Stimulated activated CD4-positive, alpha-beta T cell treated with anti-CD3 and anti-CD28 coated beads, Interleukin-4, amount 100 ng/mL, for 24 hours (primary cell): Measurements from ENCODE around the gene TASP1.
"Not testable (repeated sequence)": the region's sequence is repeated elsewhere in the genome, so short reads cannot be mapped to it uniquely, and the experiment has no call there.

Source experiments
- DNase-seq: peaks from one replicate; pipeline ENCODE4 v3.0.0-alpha.2; 2020

TASP1 gene

GRCh38 chr20:13392391-13392790 lies 246.3 kb downstream of the TASP1 start:
- no peak for DNase-seq

- no peak for DNase-seq
These were observed 249.6 kb downstream of the TASP1 start for GRCh38 chr20:13389115-13389514.

- DNase-seq, result no peak
These were observed 254.6 kb downstream of the TASP1 start for GRCh38 chr20:13384132-13384531.

GRCh38 chr20:13382786-13383185 lies 255.9 kb downstream of the TASP1 start:
- DNase-seq, result no peak

GRCh38 chr20:13380497-13381229 lies 258.1 kb downstream of the TASP1 start:
- not testable (repeated sequence) for DNase-seq

GRCh38 chr20:13373400-13373799 lies 265.3 kb downstream of the TASP1 start:
- DNase-seq, result no peak

- DNase-seq, result no peak
These were observed 274.2 kb downstream of the TASP1 start for GRCh38 chr20:13364278-13365170.

GRCh38 chr20:13363473-13363872 lies 275.3 kb downstream of the TASP1 start:
- no peak for DNase-seq

- not testable (repeated sequence) for DNase-seq
These were observed 276.6 kb downstream of the TASP1 start for GRCh38 chr20:13362165-13362564.

- not testable (repeated sequence) for DNase-seq
These were observed 279.8 kb downstream of the TASP1 start for GRCh38 chr20:13358936-13359335.

- not testable (repeated sequence) for DNase-seq
These were observed 280.9 kb downstream of the TASP1 start for GRCh38 chr20:13357782-13358181.

GRCh38 chr20:13356591-13356990 lies 282.1 kb downstream of the TASP1 start:
- DNase-seq, result no peak

GRCh38 chr20:13355941-13356486 lies 282.7 kb downstream of the TASP1 start:
- no peak for DNase-seq

- no peak for DNase-seq
These were observed 283.3 kb downstream of the TASP1 start for GRCh38 chr20:13355411-13355810.

- no peak for DNase-seq
These were observed 285.3 kb downstream of the TASP1 start for GRCh38 chr20:13353261-13353945.

- DNase-seq, result no peak
These were observed 289.5 kb downstream of the TASP1 start for GRCh38 chr20:13349235-13349604.

- DNase-seq, result no peak
These were observed 290.2 kb downstream of the TASP1 start for GRCh38 chr20:13348311-13349234.

GRCh38 chr20:13344671-13345070 lies 294.1 kb downstream of the TASP1 start:
- DNase-seq, result no peak

GRCh38 chr20:13342469-13343242 lies 296.1 kb downstream of the TASP1 start:
- DNase-seq, result no peak

- no peak for DNase-seq
These were observed 296.9 kb downstream of the TASP1 start for GRCh38 chr20:13341737-13342393.

- DNase-seq, result no peak
These were observed 298.6 kb downstream of the TASP1 start for GRCh38 chr20:13340088-13340487.
